Measurements from ENCODE around the gene AKNA.

Gene AKNA

GRCh38 chr9:114310471-114311450 is 77.0 kb downstream of the AKNA start:
- intact Hi-C loops (cut with micrococcal nuclease): no loop called here
- Mint-ChIP-seq H3K36me3 (ENCODE audit: low read depth) (no peaks in the 10 kb centered on the region), H3K4me1 (ENCODE audit: low read depth) (no peaks in the 10 kb centered on the region), H3K9me3 (no peaks in the 10 kb centered on the region), H3K27ac (no peak overlapping the region), H3K4me3 (no peak overlapping the region), H3K27me3 (peaks cover 9% of the 10 kb centered on the region)

- H3K36me3 Mint-ChIP-seq (ENCODE audit: low read depth): no peaks in the 10 kb centered on the region
- intact Hi-C loops (cut with micrococcal nuclease): no loop called here
These were observed 78.7 kb downstream of the AKNA start for GRCh38 chr9:114309096-114309495.

DNA sequence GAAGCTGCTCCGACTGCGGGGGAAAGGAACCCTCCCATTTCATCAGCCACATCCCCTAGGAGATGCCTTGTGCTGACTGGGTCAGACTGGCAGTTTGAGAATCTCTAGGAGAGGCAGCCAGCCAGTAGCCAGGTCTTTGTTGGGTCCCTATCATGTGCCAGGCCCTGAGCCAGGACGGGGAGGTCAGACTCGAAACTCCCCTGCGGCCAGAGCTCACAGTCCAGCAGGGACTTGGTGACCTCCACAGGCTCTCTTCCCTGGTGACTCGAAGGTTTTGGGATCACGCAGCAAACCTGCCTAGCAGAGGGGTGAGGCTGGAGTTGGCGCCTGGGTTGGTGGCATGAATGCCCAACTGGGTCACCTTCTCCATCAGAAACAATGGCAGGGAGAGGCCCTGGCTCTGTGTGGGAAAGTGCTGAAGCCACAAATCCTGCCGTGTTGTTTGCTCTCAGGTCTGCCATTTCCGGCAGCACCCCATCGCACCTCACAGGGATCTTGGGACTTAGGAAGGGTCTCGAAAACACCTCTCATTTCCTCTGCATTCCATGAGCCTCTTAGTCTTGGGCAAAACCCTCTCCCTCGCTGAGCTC is 79.3 kb downstream of the AKNA start:
- Mint-ChIP-seq H3K4me3 (no peak overlapping the region), H3K36me3 (ENCODE audit: low read depth) (no peaks in the 10 kb centered on the region), H3K9me3 (no peaks in the 10 kb centered on the region), H3K27ac (no peak overlapping the region), H3K27me3 (peaks cover 11% of the 10 kb centered on the region), H3K4me1 (ENCODE audit: low read depth) (no peaks in the 10 kb centered on the region)
- intact Hi-C loops (cut with micrococcal nuclease): no loop called here

More at GRCh38 chr9:114309096-114309495, 78.7 kb downstream of the AKNA start:
- H3K27me3 Mint-ChIP-seq: peaks cover 11% of the 10 kb centered on the region
- H3K27ac Mint-ChIP-seq: no peak overlapping the region
- H3K4me1 Mint-ChIP-seq (ENCODE audit: low read depth): no peaks in the 10 kb centered on the region
- no peaks in the 10 kb centered on the region for H3K9me3 Mint-ChIP-seq
- no peak overlapping the region for H3K4me3 Mint-ChIP-seq

DNA sequence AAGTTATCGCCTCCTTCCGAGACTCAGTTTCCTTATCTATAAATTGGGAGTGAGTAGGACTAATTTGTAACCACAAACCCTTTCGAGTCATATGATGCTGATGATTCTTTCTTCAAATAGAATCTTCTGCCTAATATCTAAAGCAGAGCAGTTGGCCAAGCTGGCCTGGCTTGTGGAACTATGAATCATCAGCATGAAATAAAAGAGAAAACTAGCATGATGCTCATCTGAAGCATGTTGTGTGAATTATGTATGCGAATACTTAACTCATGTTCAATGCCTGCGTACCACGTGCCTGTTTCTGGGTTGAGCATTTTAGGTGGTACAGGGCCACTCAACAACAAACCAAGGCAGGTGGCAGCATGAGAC is 79.9 kb downstream of the AKNA start:
- Mint-ChIP-seq H3K27me3 (peaks cover 11% of the 10 kb centered on the region), H3K9me3 (no peaks in the 10 kb centered on the region), H3K27ac (no peak overlapping the region), H3K4me3 (no peak overlapping the region), H3K4me1 (ENCODE audit: low read depth) (no peaks in the 10 kb centered on the region), H3K36me3 (ENCODE audit: low read depth) (no peaks in the 10 kb centered on the region)
- intact Hi-C loops (cut with micrococcal nuclease): no loop called here

DNA sequence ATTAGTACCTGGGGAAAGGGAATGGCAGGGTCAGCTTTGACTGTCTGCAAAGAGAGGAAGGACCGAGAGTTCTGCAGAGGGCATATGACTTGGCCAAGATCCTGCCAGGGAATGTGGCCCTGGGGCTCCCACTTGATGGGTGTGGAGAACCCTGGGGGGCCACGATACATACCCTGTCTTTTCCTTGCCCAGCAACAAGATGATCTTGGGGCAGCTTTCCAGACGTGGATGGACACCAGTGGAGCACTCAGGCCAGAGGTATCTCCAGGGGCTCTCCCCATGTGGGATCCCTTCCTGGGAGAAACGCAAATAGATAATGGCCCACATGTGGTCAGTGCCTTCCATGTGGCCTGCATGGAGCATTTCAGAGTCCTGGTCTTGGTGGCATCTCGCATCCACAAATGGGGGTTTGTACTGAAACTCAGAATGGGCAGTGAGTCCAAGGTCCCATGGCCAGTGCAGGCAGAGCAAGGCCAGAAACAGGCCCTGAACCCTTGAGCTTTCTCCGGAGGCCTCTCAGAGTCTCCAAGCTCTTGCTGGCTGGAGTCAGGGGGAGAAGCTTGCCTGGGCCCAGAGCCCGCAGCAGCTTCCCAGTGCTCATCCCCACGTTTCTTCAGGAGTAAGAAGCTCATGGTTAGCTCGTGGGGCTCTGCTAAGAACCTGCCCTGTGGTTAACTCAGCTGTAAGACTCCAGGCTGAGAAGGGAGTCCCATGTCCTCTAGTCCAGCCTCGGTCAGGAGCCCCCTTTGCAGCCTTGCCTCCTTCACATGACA is 83.2 kb downstream of the AKNA start:
- Mint-ChIP-seq H3K4me1 (ENCODE audit: low read depth) (no peaks in the 10 kb centered on the region), H3K27me3 (peaks cover 11% of the 10 kb centered on the region), H3K4me3 (no peak overlapping the region), H3K9me3 (no peaks in the 10 kb centered on the region), H3K27ac (no peak overlapping the region), H3K36me3 (ENCODE audit: low read depth) (no peaks in the 10 kb centered on the region)
- intact Hi-C loops (cut with micrococcal nuclease): no loop called here

GRCh38 chr9:114303977-114304376 is 83.8 kb downstream of the AKNA start:
- no peak overlapping the region for H3K27ac Mint-ChIP-seq
- no peaks in the 10 kb centered on the region for H3K36me3 Mint-ChIP-seq (ENCODE audit: low read depth)
- intact Hi-C loops (cut with micrococcal nuclease): no loop called here
- H3K4me1 Mint-ChIP-seq (ENCODE audit: low read depth): no peaks in the 10 kb centered on the region
- no peaks in the 10 kb centered on the region for H3K9me3 Mint-ChIP-seq
- H3K27me3 Mint-ChIP-seq: peaks cover 13% of the 10 kb centered on the region
- no peak overlapping the region for H3K4me3 Mint-ChIP-seq

GRCh38 chr9:114303571-114303970 is 84.2 kb downstream of the AKNA start:
- H3K27me3 Mint-ChIP-seq: peaks cover 13% of the 10 kb centered on the region
- no peak overlapping the region for H3K27ac Mint-ChIP-seq
- no peaks in the 10 kb centered on the region for H3K36me3 Mint-ChIP-seq (ENCODE audit: low read depth)
- no peak overlapping the region for H3K4me3 Mint-ChIP-seq
- intact Hi-C loops (cut with micrococcal nuclease): no loop called here
- no peaks in the 10 kb centered on the region for H3K4me1 Mint-ChIP-seq (ENCODE audit: low read depth)
- H3K9me3 Mint-ChIP-seq: no peaks in the 10 kb centered on the region

GRCh38 chr9:114302727-114303126 is 85.1 kb downstream of the AKNA start:
- Mint-ChIP-seq H3K9me3 (no peaks in the 10 kb centered on the region), H3K27me3 (peaks cover 13% of the 10 kb centered on the region), H3K27ac (no peak overlapping the region), H3K4me3 (no peak overlapping the region), H3K4me1 (ENCODE audit: low read depth) (no peaks in the 10 kb centered on the region), H3K36me3 (ENCODE audit: low read depth) (no peaks in the 10 kb centered on the region)
- intact Hi-C loops (cut with micrococcal nuclease): no loop called here

DNA sequence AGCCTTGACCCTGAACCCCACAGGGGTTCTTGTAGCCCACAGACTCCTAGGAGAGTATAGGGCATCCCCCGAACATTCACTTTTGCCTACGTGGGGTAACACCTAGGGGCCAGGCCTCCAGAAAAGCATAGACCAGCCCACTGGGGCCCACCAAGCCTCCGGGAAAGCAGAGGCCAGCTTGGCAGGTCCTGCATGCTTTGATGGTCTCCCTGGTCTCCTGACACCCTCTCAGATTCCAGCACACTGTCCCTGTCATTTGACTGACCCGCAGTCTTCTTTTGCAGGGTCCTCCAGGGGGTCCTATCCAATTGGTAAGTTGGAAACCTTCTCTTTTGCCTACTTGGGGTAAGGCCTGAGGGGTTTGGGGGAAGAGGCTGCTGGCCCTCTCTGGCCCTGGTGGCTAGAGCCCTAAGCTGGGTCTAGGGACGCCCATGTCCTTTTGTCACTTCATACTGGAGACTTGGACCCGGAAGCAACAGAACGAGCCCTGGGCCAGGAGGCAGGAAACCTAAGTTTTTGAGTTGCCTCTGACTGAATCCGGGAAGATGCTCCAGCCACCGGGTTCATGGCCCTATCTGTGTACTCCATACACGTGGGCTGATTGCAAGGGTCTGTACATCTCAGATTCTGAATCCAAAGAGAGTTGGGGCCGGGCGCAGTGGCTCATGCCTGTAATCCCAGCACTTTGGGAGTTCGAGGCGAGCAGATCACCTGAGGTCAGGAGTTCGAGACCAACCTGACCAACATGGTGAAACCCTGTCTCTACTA is 85.8 kb downstream of the AKNA start:
- H3K36me3 Mint-ChIP-seq (ENCODE audit: low read depth): no peaks in the 10 kb centered on the region
- H3K27me3 Mint-ChIP-seq: peaks cover 10% of the 10 kb centered on the region
- no peak overlapping the region for H3K4me3 Mint-ChIP-seq
- intact Hi-C loops (cut with micrococcal nuclease): no loop called here
- H3K27ac Mint-ChIP-seq: no peak overlapping the region
- no peaks in the 10 kb centered on the region for H3K4me1 Mint-ChIP-seq (ENCODE audit: low read depth)
- no peaks in the 10 kb centered on the region for H3K9me3 Mint-ChIP-seq

GRCh38 chr9:114300846-114301797 is 86.7 kb downstream of the AKNA start:
- Mint-ChIP-seq H3K27ac (no peak overlapping the region), H3K4me3 (no peak overlapping the region), H3K36me3 (ENCODE audit: low read depth) (no peaks in the 10 kb centered on the region), H3K9me3 (peaks cover under 1% of the 10 kb centered on the region), H3K27me3 (peaks cover 5% of the 10 kb centered on the region), H3K4me1 (ENCODE audit: low read depth) (no peaks in the 10 kb centered on the region)
- intact Hi-C loops (cut with micrococcal nuclease): no loop called here

DNA sequence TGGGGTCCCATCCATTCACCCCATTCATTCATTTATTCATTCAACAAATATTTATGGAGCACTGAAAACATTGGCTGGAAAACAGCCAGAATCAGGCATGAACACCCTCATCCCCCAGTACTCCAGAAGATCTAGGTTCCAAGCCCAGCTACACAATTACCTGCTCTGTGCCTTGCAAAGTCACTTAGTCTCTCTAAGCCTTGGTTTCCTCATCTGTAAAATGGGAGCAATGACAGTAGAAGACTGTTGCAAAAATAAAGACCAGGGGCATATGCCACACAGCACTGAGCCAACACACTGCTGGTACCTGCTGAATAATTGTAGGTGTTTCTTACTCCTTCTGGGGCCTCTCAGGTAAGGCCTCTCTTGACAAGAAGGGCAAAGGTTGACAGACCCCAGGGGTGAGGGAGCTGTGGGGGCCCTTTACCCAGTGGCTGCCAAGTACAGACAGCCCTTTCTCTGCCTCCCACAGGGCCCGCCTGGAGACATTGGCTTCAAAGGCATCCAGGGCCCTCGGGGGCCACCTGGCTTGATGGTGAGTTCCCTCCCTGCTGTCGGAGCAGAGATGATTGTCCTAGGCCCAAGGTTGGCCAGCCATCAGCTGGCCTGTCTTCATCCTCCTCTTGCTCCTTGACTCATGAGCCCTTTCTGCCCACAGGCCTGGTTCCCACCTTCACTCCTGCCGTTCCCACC is 87.5 kb downstream of the AKNA start:
- Mint-ChIP-seq H3K27me3 (peaks cover 4% of the 10 kb centered on the region), H3K4me1 (ENCODE audit: low read depth) (no peaks in the 10 kb centered on the region), H3K27ac (no peak overlapping the region), H3K4me3 (no peak overlapping the region), H3K36me3 (ENCODE audit: low read depth) (no peaks in the 10 kb centered on the region), H3K9me3 (peaks cover 8% of the 10 kb centered on the region)
- intact Hi-C loops (cut with micrococcal nuclease): no loop called here

DNA sequence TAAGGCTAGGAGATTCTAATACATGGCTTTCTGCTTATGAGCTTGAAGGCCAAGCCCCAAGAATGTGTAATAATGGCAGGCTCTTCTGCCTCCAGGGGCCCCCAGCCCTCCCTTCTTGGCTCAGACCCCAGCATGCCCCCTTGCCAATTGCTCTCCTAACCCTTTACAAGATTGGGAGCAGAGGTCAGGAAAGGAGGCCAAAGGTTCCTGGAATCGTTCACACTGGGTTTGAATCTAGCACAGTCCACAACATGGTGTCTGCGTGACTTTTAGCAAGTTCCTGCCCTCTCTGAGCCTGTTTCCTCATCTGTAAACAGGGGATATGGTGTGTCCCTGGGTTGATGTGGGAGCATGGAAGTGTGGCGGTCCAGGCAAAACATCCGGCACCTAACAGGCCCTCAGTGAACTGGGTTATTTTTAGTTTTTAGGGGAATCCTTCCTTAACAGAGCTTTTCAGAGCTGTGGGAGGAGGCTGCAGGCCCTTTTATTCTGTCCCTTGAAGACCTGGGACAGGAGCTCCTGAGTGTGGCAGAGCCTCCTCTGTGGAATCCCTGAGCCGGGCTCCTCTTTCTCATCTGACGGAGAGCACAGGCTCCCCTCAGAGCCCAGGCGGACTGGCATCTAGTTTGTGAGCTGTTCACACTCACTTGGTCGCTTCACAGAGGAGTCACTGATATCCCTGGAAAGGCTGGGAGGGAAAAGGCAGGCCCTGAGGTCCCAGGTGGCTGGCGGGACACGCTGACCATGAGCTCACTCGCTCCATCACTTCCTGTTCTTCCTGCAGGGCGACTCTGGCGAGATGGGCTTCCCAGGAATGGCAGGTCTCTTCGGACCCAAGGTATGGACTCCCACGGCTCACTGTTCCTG is 88.3 kb downstream of the AKNA start:
- intact Hi-C loops (cut with micrococcal nuclease): no loop called here
- Mint-ChIP-seq H3K9me3 (peaks cover 16% of the 10 kb centered on the region), H3K36me3 (ENCODE audit: low read depth) (no peaks in the 10 kb centered on the region), H3K27ac (no peak overlapping the region), H3K27me3 (peaks cover 2% of the 10 kb centered on the region), H3K4me3 (no peak overlapping the region), H3K4me1 (ENCODE audit: low read depth) (no peaks in the 10 kb centered on the region)

Data from dendritic cell treated with granulocyte-macrophage colony-stimulating factor and Interleukin-4, amounts not matched to agents 40 ng/mL and 50 ng/mL, for 4 days (primary cell).